Stimulated activated CD8-positive, alpha-beta memory T cell treated with anti-CD3 and anti-CD28 coated beads, Interleukin-4, amount 100 ng/mL, for 4 hours (primary cell): ENCODE measurements around the gene ARHGEF4.

Experiments
- DNase-seq, 2 donors: peaks; one replicate each; pipeline ENCODE4 v3.0.0-alpha.2; 2020; ENCODE audit warnings: low read depth in 2 of 2, low spot score in 1 of 2

ARHGEF4 gene

GRCh38 chr2:131008967-131009366 lies 172.3 kb downstream of the ARHGEF4 start:
- DNase-seq, result no peak

GRCh38 chr2:131009713-131010475 lies 173.2 kb downstream of the ARHGEF4 start:
- no peak for DNase-seq

GRCh38 chr2:131010566-131010965 lies 173.9 kb downstream of the ARHGEF4 start:
- no peak for DNase-seq

- no peak for DNase-seq
These were observed 174.8 kb downstream of the ARHGEF4 start for GRCh38 chr2:131011486-131011885.

GRCh38 chr2:131014141-131014540 lies 177.4 kb downstream of the ARHGEF4 start:
- DNase-seq, result no peak

- DNase-seq, result no peak
These were observed 179.1 kb downstream of the ARHGEF4 start for GRCh38 chr2:131015764-131016163.

GRCh38 chr2:131016826-131017741 lies 180.4 kb downstream of the ARHGEF4 start:
- DNase-seq, result no peak

- no peak for DNase-seq
These were observed 186.0 kb downstream of the ARHGEF4 start for GRCh38 chr2:131022731-131023130.

GRCh38 chr2:131023758-131024157 lies 187.0 kb downstream of the ARHGEF4 start:
- DNase-seq, result no peak

- DNase-seq, result no peak
These were observed 190.2 kb downstream of the ARHGEF4 start for GRCh38 chr2:131026919-131027318.

GRCh38 chr2:131027566-131028528 lies 191.1 kb downstream of the ARHGEF4 start:
- DNase-seq, result no peak

- no peak for DNase-seq
These were observed 193.1 kb downstream of the ARHGEF4 start for GRCh38 chr2:131029812-131030211.

GRCh38 chr2:131030478-131030971 lies 193.8 kb downstream of the ARHGEF4 start:
- DNase-seq, result no peak

- no peak for DNase-seq
These were observed 194.7 kb downstream of the ARHGEF4 start for GRCh38 chr2:131031431-131031841.

- DNase-seq, result no peak
These were observed 195.2 kb downstream of the ARHGEF4 start for GRCh38 chr2:131031875-131032274.

- no peak for DNase-seq
These were observed 195.7 kb downstream of the ARHGEF4 start for GRCh38 chr2:131032393-131032836.

- no peak for DNase-seq
These were observed 197.0 kb downstream of the ARHGEF4 start for GRCh38 chr2:131033786-131034121.

GRCh38 chr2:131034122-131035051 lies 197.7 kb downstream of the ARHGEF4 start:
- no peak for DNase-seq

GRCh38 chr2:131035112-131035825 lies 198.6 kb downstream of the ARHGEF4 start:
- no peak for DNase-seq
